ENCODE measurements around the gene ANXA2.

The ANXA2 gene

GRCh38 chr15:60355148-60355857, 42.5 kb downstream of the ANXA2 start:
- DNase-seq (ENCODE audit: low read depth) = no peak
- H3K4me3 ChIP-seq (ENCODE audit: control insufficient read depth, low read depth, low read length) = no peak overlapping the region
- TF ChIP-seq, protein P1, sequence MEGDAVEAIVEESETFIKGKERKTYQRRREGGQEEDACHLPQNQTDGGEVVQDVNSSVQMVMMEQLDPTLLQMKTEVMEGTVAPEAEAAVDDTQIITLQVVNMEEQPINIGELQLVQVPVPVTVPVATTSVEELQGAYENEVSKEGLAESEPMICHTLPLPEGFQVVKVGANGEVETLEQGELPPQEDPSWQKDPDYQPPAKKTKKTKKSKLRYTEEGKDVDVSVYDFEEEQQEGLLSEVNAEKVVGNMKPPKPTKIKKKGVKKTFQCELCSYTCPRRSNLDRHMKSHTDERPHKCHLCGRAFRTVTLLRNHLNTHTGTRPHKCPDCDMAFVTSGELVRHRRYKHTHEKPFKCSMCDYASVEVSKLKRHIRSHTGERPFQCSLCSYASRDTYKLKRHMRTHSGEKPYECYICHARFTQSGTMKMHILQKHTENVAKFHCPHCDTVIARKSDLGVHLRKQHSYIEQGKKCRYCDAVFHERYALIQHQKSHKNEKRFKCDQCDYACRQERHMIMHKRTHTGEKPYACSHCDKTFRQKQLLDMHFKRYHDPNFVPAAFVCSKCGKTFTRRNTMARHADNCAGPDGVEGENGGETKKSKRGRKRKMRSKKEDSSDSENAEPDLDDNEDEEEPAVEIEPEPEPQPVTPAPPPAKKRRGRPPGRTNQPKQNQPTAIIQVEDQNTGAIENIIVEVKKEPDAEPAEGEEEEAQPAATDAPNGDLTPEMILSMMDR (conservative IDR thresholded peaks at IDR 0.05; ENCODE audit: control insufficient read depth, insufficient read depth, low read depth, low read length) = no peak

DNA sequence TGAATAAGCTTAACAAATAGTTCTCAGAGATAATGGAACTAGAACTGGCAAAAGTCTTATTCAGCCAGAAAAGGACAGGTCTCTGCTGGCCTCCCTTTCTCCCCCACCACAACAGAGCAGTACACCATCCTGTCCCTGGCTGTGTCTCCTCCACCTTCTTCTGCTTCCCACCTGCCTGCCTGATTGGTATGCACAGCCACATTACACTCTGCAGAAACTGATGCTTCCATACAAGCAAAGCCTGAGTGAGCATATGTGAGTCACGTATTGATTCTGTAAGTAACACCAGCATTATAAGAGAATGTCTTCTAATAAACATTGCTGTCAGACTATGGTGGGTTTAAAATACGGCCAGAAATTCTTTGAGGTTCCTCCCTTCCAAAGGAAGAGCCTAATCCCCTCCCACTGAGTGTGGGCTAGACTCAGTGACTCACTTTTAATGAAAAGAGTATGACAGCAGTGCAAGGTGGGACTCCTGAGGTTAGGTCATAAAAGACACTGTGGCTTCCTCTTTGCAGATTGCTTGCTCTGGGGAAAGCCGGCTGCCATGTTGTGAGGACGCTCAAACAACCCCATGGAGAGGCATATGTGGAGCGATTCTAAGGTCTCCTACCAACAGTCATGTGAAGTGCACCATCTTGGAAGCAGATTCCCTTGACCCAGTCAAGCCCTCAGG, 44.4 kb downstream of the ANXA2 start:
- DNase-seq (ENCODE audit: low read depth) = peak; percentile 82
- no peak overlapping the region for H3K4me3 ChIP-seq (ENCODE audit: control insufficient read depth, low read depth, low read length)
- TF ChIP-seq, protein P1 (conservative IDR thresholded peaks at IDR 0.05; ENCODE audit: control insufficient read depth, insufficient read depth, low read depth, low read length) = no peak

DNA sequence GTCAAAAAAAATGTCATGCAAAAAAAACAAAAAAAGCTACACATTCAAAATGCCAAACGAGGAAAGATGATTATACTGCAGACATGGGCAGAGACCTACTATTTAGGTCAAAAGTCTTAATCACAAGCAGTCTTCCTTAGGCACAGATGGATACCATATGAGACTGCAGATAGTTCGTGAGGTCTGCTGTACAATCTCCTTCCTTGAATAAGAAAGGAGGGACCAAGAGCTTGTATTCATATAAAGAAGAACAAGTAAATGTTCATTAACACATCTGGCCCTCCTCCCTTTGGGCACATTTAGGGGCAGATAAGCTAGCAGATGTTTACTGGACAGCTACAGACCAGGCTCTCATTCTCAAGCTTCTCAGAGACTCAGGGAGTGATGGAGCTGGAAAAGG, 45.3 kb downstream of the ANXA2 start:
- TF ChIP-seq, protein P1 (conservative IDR thresholded peaks at IDR 0.05; ENCODE audit: control insufficient read depth, insufficient read depth, low read depth, low read length) = no peak
- no peak for DNase-seq (ENCODE audit: low read depth)
- no peak overlapping the region for H3K4me3 ChIP-seq (ENCODE audit: control insufficient read depth, low read depth, low read length)

GRCh38 chr15:60351066-60351465, 46.7 kb downstream of the ANXA2 start:
- no peak overlapping the region for H3K4me3 ChIP-seq (ENCODE audit: control insufficient read depth, low read depth, low read length)
- TF ChIP-seq, protein P1 (conservative IDR thresholded peaks at IDR 0.05; ENCODE audit: control insufficient read depth, insufficient read depth, low read depth, low read length) = no peak
- peak; percentile 56 for DNase-seq (ENCODE audit: low read depth)

DNA sequence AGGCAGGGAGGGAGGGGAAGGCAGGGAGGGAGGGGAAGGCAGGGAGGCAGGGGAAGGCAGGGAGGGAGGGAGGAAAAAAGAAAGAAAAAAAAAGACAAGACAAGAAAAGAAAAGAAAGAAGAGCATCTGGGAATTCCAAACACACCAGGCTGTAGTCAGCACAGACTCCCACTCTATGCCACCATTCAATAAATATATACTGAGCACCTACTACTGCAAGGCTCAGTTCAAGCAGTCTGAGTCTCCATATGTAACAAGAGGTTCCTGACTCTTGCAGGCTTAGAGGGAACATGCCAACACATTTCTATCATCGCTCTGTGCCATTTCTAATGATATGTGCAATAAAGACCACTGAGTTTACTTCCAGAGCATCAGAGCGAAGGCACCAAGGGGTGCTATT, 47.7 kb downstream of the ANXA2 start:
- no peak for DNase-seq (ENCODE audit: low read depth)
- no peak overlapping the region for H3K4me3 ChIP-seq (ENCODE audit: control insufficient read depth, low read depth, low read length)
- TF ChIP-seq, protein P1 (conservative IDR thresholded peaks at IDR 0.05; ENCODE audit: control insufficient read depth, insufficient read depth, low read depth, low read length) = no peak

- TF ChIP-seq, protein P1 (conservative IDR thresholded peaks at IDR 0.05; ENCODE audit: control insufficient read depth, insufficient read depth, low read depth, low read length) = no peak
- H3K4me3 ChIP-seq (ENCODE audit: control insufficient read depth, low read depth, low read length) = no peak overlapping the region
- no peak for DNase-seq (ENCODE audit: low read depth)
Measured at GRCh38 chr15:60349589-60349988, 48.2 kb downstream of the ANXA2 start.

All from fibroblast of mammary gland (primary cell).